ENCODE results near the gene SSBP4. TPM values are rescaled to one million over a fixed set of nuclear protein-coding genes. Genes with fewer than 3 reads are reported as not detected.

Gene SSBP4
- total and polyA plus RNA-seq, 9 of the 15 experiments (the other 6 are each of a cell fraction or from before 2014, with no cell fraction given): 1.1 to 189 (median 39.0) TPM

DNA sequence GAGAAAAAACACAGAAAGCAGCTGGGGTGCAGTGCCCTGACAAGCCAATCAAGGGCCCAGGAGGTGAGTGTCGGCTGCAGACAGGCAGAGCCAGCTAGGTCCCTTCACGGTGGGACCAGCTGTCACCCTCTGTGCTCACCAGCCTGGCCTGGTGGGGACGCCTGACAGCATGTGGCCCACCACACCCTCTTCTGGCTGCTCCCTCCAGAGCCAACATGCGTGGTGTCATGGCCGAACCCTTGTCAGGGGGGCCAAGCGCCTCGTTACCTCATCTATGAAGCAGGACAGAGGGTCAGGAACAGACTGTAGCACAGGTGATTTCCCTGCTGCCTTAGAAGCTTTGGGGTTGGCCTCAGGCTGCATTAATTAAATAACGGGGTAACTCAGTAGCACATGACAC is 58.8 kb downstream of the SSBP4 start (continued):
- TF ChIP-seq, protein P1, sequence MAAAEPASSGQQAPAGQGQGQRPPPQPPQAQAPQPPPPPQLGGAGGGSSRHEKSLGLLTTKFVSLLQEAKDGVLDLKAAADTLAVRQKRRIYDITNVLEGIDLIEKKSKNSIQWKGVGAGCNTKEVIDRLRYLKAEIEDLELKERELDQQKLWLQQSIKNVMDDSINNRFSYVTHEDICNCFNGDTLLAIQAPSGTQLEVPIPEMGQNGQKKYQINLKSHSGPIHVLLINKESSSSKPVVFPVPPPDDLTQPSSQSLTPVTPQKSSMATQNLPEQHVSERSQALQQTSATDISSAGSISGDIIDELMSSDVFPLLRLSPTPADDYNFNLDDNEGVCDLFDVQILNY (CRISPR knock-in tag; IDR thresholded peaks at IDR 0.05): no peak
- peak; percentile 76; the same call in 1 of the 2 replicates for TF ChIP-seq HIVEP1 (CRISPR knock-in tag; IDR thresholded peaks at IDR 0.05)
- TF ChIP-seq PML (IDR thresholded peaks at IDR 0.05; ENCODE audit: low read length): no peak
- TF ChIP-seq, protein P2, sequence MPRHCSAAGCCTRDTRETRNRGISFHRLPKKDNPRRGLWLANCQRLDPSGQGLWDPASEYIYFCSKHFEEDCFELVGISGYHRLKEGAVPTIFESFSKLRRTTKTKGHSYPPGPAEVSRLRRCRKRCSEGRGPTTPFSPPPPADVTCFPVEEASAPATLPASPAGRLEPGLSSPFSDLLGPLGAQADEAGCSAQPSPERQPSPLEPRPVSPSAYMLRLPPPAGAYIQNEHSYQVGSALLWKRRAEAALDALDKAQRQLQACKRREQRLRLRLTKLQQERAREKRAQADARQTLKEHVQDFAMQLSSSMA (CRISPR knock-in tag; IDR thresholded peaks at IDR 0.05): no peak
- TF ChIP-seq, protein P3, sequence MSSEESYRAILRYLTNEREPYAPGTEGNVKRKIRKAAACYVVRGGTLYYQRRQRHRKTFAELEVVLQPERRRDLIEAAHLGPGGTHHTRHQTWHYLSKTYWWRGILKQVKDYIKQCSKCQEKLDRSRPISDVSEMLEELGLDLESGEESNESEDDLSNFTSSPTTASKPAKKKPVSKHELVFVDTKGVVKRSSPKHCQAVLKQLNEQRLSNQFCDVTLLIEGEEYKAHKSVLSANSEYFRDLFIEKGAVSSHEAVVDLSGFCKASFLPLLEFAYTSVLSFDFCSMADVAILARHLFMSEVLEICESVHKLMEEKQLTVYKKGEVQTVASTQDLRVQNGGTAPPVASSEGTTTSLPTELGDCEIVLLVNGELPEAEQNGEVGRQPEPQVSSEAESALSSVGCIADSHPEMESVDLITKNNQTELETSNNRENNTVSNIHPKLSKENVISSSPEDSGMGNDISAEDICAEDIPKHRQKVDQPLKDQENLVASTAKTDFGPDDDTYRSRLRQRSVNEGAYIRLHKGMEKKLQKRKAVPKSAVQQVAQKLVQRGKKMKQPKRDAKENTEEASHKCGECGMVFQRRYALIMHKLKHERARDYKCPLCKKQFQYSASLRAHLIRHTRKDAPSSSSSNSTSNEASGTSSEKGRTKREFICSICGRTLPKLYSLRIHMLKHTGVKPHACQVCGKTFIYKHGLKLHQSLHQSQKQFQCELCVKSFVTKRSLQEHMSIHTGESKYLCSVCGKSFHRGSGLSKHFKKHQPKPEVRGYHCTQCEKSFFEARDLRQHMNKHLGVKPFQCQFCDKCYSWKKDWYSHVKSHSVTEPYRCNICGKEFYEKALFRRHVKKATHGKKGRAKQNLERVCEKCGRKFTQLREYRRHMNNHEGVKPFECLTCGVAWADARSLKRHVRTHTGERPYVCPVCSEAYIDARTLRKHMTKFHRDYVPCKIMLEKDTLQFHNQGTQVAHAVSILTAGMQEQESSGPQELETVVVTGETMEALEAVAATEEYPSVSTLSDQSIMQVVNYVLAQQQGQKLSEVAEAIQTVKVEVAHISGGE (CRISPR knock-in tag; IDR thresholded peaks at IDR 0.05): no peak
- no peak for TF ChIP-seq SAFB2 (IDR thresholded peaks at IDR 0.05; ENCODE audit: borderline replicate concordance, low read depth, low read length, severe bottlenecking)
- no peak for TF ChIP-seq ZNF12 (CRISPR knock-in tag; IDR thresholded peaks at IDR 0.05)
- TF ChIP-seq SIN3B (IDR thresholded peaks at IDR 0.05; ENCODE audit: low read depth): no peak
- TF ChIP-seq, protein P4, sequence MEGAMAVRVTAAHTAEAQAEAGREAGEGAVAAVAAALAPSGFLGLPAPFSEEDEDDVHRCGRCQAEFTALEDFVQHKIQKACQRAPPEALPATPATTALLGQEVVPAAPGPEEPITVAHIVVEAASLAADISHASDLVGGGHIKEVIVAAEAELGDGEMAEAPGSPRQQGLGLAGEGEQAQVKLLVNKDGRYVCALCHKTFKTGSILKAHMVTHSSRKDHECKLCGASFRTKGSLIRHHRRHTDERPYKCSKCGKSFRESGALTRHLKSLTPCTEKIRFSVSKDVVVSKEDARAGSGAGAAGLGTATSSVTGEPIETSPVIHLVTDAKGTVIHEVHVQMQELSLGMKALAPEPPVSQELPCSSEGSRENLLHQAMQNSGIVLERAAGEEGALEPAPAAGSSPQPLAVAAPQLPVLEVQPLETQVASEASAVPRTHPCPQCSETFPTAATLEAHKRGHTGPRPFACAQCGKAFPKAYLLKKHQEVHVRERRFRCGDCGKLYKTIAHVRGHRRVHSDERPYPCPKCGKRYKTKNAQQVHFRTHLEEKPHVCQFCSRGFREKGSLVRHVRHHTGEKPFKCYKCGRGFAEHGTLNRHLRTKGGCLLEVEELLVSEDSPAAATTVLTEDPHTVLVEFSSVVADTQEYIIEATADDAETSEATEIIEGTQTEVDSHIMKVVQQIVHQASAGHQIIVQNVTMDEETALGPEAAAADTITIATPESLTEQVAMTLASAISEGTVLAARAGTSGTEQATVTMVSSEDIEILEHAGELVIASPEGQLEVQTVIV (CRISPR knock-in tag; IDR thresholded peaks at IDR 0.05; ENCODE audit: borderline replicate concordance): no peak
- TF ChIP-seq ZNF583 (CRISPR knock-in tag; IDR thresholded peaks at IDR 0.05): peak; percentile 23; the same call in 1 of the 2 replicates
- TF ChIP-seq, protein P5, sequence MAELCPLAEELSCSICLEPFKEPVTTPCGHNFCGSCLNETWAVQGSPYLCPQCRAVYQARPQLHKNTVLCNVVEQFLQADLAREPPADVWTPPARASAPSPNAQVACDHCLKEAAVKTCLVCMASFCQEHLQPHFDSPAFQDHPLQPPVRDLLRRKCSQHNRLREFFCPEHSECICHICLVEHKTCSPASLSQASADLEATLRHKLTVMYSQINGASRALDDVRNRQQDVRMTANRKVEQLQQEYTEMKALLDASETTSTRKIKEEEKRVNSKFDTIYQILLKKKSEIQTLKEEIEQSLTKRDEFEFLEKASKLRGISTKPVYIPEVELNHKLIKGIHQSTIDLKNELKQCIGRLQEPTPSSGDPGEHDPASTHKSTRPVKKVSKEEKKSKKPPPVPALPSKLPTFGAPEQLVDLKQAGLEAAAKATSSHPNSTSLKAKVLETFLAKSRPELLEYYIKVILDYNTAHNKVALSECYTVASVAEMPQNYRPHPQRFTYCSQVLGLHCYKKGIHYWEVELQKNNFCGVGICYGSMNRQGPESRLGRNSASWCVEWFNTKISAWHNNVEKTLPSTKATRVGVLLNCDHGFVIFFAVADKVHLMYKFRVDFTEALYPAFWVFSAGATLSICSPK (IDR thresholded peaks at IDR 0.05; ENCODE audit: borderline replicate concordance): no peak
- TF ChIP-seq CAMTA2 (CRISPR knock-in tag; conservative IDR thresholded peaks at IDR 0.05): no peak
- TF ChIP-seq, protein P6, sequence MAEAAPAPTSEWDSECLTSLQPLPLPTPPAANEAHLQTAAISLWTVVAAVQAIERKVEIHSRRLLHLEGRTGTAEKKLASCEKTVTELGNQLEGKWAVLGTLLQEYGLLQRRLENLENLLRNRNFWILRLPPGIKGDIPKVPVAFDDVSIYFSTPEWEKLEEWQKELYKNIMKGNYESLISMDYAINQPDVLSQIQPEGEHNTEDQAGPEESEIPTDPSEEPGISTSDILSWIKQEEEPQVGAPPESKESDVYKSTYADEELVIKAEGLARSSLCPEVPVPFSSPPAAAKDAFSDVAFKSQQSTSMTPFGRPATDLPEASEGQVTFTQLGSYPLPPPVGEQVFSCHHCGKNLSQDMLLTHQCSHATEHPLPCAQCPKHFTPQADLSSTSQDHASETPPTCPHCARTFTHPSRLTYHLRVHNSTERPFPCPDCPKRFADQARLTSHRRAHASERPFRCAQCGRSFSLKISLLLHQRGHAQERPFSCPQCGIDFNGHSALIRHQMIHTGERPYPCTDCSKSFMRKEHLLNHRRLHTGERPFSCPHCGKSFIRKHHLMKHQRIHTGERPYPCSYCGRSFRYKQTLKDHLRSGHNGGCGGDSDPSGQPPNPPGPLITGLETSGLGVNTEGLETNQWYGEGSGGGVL (CRISPR knock-in tag; IDR thresholded peaks at IDR 0.05): 0 out of 2 replicates have a peak, but pooled peaks have one; percentile 29
- no peak for TF ChIP-seq SRSF3 (IDR thresholded peaks at IDR 0.05; ENCODE audit: insufficient read depth, low read length)

Measured in K562 (cell line).